GM21423 (cell line): ENCODE measurements around the gene GOLGA8O.
"Not testable (repeated sequence)": the region's sequence is repeated elsewhere in the genome, so short reads cannot be mapped to it uniquely, and the experiment has no call there.

Experiments
- ATAC-seq: cut with Tn5 transposase; IDR thresholded peaks from one replicate; pipeline ENCODE4 v1.9.1; 2021; ENCODE audit warnings: mild to moderate bottlenecking, moderate library complexity; ENCODE audit not compliant: unreplicated experiment

The GOLGA8O gene, protein sequence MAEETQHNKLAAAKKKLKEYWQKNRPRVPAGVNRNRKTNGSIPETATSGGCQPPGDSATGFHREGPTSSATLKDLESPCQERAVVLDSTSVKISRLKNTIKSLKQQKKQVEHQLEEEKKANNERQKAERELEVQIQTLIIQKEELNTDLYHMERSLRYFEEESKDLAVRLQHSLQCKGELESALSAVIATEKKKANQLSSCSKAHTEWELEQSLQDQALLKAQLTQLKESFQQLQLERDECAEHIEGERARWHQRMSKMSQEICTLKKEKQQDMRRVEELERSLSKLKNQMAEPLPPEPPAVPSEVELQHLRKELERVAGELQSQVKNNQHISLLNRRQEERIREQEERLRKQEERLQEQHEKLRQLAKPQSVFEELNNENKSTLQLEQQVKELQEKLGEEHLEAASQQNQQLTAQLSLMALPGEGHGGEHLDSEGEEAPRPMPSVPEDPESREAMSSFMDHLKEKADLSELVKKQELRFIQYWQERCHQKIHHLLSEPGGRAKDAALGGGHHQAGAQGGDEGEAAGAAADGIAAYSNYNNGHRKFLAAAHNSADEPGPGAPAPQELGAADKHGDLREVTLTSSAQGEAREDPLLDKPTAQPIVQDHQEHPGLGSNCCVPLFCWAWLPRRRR

DNA sequence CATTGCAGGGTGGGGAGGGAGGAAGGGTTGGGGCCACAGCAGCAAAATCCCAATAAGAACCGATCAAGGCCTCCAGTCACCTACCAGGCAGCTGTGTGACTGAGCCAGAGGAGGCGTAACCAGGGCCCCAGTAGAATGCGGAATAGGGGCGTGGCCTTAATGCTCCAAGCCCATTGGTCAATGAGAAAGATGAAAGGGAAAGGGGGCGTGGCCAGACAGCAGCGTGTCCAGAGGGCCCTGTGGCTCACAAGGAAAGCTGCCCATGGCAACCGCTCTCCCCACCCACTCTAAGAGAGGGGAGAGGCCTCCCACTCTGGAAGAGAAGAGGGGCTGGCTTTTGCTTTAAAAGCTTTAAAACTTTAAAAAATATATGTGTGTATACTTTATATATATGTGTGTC, at the start of gene GOLGA8O:
Gene GOLGA8O, minus strand, starts transcription at position 101 of the 400 bp plus-strand sequence. Its CDS starts 98 bp downstream, at position 3.
- ATAC-seq: not testable (repeated sequence)

DNA sequence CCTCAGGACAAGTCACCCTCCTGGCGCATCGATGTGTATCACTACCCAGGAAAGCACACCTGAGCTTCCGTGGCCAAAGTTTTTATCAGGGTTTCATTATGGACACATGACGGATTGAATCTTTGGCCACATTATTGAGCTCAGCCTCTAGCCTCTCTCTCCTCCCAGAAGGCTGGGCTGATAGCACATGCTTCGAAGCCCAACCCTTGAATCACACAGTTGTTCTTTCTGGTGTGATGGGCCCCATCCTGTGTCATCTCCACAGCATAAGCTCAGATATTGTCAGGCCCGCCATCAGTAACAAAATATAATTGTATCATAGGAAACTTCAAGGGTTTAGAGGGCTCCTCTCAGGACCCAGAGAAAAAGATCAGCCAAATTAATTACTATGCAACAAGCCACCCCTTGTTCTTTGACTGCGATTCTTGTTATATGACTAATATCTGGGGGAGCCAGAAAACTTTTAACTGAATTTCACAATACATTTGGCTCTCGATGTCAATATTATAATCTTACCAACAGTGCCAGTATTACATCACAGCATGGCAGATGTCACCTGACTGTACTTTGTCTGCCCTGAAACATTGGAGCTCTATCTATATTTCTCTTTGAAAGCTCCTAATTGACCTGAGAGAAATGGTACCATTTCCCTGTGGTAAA, 48.8 kb upstream of the GOLGA8O start:
- ATAC-seq: not testable (repeated sequence)

DNA sequence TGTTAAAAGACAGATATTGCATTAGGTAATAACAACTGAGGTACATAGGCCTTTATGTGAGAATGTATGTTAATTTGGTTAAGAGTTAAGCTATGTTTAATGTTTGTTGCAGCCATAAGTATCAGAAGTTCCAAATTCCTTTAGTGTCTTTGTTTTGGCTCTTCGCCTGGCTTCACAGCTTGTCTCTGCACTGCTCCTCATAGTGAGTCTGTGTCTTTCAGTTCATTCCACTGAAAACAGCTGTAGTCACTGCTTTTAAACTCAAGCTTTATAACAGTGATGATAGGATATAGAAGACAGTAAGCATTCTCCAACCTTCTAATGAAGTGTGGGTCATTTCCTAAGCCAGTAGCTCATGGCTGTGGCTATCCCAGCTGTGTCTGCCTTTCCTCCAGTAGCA, 47.5 kb upstream of the GOLGA8O start:
- ATAC-seq: not testable (repeated sequence)

DNA sequence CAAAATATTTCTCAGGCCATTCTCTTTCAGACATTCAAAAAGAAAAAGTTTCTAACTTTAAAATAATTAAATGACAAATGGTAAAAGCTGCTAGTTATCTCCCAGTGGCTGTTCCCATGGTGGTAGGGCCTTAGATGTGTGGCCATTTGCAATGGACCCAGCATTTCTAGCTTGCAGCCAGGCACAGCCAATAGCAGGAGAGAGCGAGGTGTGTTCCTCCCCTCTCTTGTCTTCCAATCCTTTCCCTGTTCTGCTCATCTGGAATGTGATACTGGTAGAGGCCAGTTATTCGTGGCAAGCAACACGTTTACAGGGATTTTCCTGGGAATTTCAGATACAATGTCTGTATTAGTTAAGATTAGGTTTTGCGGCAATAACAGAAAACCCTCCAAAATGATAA, 37.3 kb upstream of the GOLGA8O start:
- ATAC-seq: not testable (repeated sequence)

DNA sequence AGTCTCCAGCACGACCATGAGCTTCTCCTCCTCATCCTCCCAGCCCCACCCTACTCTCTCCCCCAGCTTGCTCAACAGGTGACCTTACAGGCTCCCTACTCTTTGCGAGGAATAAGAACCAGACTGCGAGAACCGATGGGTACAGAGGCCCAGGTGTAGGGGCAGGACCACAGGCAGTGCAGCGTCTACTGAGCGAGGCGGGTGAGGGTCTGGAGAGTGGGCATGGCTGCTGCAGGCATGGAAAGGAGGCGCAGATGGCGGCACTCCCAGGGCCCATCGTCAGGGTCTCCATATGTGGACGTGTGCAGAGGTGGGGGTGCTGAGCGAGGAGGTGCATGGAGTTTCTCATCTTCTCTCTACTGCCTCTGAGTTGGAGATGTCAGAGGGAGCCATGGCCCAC, 31.0 kb upstream of the GOLGA8O start:
- not testable (repeated sequence) for ATAC-seq

DNA sequence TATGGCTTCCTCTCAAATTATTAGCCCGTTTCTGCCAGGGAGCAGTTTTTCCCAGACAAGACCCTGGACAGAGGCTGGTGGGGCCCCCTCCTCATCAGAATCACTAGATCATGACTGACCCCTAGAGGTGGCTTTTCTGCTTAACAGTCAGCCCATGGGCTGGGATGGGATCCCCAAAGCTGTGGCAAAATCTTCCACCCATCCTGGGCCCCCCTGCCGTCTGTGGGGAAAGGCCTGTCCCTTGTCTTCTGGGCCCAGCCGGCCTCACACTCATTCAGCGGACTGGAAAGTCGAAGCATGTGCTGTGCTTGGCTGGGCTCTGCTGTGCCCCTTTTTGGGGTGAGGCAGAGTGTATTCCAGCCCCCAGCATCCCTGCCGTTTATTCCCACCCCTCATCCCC, 27.9 kb upstream of the GOLGA8O start:
- not testable (repeated sequence) for ATAC-seq

DNA sequence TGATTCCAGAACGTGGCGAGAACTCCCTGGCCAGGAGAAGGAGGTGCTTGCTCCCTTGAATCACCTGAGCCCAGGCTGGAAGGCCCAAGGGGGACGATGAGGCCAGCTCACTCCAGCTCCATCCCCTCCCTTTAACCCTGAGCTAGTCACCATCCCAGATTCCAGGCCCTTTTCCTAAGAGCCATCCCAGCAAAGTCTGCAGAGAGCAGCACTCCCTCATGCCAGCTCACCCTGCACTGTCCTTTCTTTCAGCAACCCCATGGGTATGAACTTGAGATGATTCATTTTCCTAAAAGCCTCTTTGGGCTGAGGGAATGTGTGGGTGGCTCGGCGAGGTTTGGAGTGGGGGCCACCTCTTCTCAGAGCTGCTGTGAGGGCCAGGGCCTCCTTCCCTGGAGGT, 26.2 kb upstream of the GOLGA8O start:
- ATAC-seq: not testable (repeated sequence)

DNA sequence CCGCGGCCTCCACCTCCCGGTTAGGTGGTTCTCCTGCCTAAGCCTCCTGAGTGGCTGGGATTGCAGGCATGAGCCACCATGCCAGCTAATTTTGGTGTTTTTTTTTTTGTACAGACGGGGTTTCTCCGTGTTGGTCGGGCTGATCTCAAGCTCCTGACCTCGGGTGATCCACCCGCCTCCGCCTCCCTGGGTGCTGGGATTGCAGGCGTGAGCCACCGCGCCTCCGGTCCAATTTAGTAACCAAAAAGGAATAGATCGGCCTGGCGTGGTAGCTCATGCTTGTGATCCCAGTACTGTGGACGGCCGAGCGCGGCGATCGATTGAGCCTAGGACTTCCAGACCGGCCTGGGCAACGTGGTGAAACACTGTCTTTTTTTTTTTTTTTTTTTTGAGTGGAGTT, 12.6 kb upstream of the GOLGA8O start:
- ATAC-seq: not testable (repeated sequence)

DNA sequence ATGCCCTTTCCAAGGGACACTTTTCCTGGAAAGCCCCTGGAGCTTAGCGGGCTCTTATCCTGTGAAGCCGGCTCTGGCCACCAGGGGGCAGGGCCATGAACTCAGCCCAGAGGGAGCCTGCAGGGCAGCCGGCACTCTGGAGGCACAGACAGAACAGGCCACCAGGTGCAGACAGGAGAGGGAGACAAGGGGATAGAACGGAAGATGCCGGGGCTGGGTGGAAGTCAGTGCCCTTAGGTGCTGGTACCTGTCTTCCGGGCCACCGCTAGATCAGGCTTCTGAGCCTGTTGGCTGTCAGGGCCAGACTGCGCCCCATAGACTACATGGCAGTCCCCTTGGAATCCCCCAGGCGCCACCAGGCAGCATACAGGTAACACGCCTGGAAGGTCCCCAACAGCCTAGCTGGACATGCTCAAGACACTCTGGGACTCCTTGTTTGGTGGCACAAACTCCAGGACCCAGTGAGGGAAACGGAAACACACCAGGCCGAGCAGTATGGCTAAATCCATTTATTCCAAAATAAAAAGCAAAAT, 14.9 kb downstream of the GOLGA8O start:
- ATAC-seq: not testable (repeated sequence)

DNA sequence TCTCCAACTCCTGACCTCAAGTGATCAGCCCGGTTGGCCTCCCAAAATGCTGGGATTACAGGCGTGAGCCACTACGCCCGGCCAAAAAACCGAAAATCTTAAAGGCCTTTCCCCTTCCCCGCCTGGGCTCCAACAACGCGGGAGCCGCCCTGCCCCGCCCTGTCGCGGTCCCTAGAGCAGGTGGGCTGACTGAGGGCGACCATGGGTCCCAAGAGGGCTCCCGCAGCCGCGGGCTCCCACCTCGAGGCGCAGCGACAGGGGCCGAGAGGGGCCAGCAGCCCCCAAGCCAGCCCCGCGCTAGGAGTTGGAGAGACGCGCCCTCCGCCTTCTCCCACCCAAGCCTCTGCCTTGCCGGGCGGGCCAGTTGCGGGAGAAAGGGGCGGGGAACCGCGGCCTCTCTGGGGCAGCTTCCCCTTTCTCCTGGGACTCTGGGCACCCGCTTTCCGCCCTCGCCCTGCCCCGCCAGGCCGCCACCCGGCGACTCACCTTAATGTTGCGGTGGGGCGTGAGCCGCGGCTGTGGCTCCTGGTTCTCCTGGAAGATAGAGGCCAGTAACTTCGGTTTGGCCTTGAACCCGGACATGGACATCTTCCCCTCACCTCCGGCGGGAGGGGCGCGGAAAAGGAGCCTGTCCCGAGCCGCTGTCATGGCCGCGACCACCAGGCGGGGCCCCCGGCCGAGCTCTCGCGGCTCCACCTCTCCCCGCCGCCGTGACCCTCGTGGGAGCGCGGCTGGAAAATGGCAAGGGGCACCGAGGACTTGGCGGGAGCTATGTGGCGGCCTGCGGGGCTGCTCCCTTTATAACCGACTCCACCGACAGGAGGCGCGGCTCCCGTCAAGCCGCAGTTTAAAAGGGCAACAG, 21.1 kb downstream of the GOLGA8O start:
- not testable (repeated sequence) for ATAC-seq

DNA sequence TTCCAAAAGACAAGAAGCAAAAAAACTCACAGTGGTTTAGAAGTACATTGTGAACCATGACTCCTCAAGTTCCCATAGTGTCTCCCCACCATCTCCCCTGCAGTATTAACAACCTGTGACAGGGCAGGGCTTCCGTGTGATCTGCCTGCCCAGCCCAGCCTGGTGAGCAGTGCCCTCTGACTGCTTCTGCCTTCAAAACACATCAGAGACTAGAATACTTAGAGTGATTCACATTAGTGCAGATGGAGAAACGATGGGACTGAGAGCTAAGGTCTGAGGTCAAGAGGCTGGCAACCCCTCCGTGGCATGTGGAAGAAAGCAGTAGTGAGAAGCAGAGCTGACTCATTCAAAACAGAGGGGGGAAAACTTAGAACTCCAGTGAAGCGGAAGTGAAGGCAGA, 27.8 kb downstream of the GOLGA8O start:
- not testable (repeated sequence) for ATAC-seq

DNA sequence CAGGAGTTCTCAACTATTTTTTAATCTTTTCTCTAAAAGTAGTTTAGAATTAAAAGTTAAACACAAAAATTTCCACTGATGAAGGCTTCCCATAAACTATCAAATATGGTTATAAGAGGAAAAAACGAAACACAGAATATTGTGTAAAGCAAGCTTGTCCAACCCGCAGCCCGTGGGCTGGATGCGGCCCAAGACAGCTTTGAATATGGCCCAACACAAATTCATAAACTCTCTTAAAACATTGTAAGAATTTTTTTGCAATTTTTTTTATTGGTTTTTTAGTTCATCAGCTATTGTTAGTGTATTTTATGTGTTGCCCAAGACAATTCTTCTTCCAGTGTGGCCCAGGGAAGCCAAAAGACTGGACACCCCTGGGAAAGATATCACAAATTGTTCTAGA, 28.9 kb downstream of the GOLGA8O start:
- ATAC-seq: not testable (repeated sequence)

DNA sequence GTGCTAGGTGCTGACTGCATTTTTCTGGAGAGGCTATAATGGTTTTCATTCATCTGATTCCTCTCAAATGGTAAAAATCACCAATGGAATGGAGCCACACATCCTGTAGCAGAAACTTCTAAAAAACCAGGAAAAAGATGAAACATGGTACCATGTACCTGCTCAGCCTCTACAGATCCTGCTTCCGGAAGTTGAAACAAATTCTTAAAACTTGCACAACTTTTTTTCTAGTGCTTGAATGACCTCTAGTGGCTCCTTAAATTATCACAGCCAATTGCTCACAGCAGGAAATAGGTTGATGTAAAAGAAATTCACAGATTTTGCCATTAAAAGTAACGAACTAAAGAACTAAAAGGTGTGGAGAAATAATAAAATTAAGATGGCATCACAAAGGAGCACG, 47.5 kb downstream of the GOLGA8O start:
- ATAC-seq: not testable (repeated sequence)

DNA sequence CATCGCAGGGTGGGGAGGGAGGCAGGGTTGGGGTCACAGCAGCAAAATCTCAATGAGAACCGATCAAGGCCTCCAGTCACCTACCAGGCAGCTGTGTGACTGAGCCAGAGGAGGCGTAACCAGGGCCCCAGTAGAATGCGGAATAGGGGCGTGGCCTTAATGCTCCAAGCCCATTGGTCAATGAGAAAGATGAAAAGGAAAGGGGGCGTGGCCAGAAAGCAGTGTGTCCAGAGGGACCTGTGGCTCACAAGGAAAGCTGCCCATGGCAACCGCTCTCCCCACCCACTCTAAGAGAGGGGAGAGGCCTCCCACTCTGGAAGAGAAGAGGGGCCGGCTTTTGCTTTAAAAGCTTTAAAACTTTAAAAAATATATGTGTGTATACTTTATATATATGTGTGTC, 52.2 kb downstream of the GOLGA8O start, which contains the start of gene GOLGA8K:
Gene GOLGA8K, minus strand, starts transcription at position 101 of the 400 bp plus-strand sequence. Its CDS starts 98 bp downstream, at position 3.
- ATAC-seq: not testable (repeated sequence)

DNA sequence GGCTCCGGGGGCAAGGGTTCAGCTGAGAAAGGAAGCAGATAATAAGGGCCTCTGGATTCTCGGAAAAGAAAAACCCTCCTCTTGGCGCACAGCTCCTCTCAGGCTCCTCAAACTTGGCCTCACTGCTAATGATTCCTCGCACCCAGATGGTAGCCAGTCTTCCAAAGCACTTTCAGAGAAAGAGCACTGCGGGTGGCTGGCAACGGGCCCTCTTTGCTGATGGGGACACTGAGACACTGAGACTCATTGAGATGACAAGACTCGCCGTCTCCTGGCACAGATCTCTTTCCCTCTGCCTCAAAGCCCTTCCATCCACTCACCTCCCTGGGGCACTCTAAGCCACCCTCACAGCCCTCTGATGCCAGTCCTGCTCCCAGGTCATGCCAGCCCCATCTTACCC, 58.9 kb downstream of the GOLGA8O start:
- ATAC-seq: not testable (repeated sequence)
